Prostate gland (tissue), 2 donors: ENCODE measurements around the gene ORMDL2. TPM values are rescaled to one million over a fixed set of nuclear protein-coding genes. Genes with fewer than 3 reads are reported as not detected.

Source experiments
- DNase-seq: peaks from one replicate; pipeline ENCODE4 v3.0.0-alpha.2; 2019; ENCODE audit warnings: low spot score
- H3K27ac ChIP-seq, 2 donors: fragments of 200-600 bp; sonication (generic); 2 replicates each; pipeline ENCODE4 v1.5.1; 2017 to 2019
- H3K27me3 ChIP-seq: fragments of 200-600 bp; sonication (generic); replicated peaks from 2 replicates; pipeline ENCODE4 v1.5.1; 2019; ENCODE audit not compliant: insufficient read depth
- H3K36me3 ChIP-seq, 2 donors: fragments of 200-600 bp; sonication (generic); 1 replicate in 1 of 2; 2 replicates in 1 of 2; pipeline versions ENCODE4 v1.5.1 to v1.8.1; 2017 to 2019
- H3K4me1 ChIP-seq: fragments of 200-600 bp; sonication (generic); replicated peaks from 2 replicates; pipeline ENCODE4 v1.5.1; 2019
- H3K4me3 ChIP-seq, 2 donors: fragments of 200-600 bp; sonication (generic); 2 replicates each; pipeline ENCODE4 v1.5.1; 2017 to 2019
- H3K9me3 ChIP-seq: fragments of 200-600 bp; sonication (generic); 2 replicates; pipeline ENCODE4 v1.5.1; 2017
- POLR2A ChIP-seq: fragments of 450-650 bp; IDR thresholded peaks from one replicate; pipeline ENCODE4 v1.6.1; 2016; ENCODE audit warnings: antibody characterized with exemption, mild to moderate bottlenecking
- POLR2AphosphoS5 ChIP-seq: sonication (generic); formaldehyde crosslinking; IDR thresholded peaks from one replicate; pipeline ENCODE4 v1.6.1; 2017; ENCODE audit warnings: antibody characterized with exemption
- WGBS: methylation state at CpG from one replicate; pipeline ENCODE4 v1.1.5; 2018; 5-methylcytosine and 5-hydroxymethylcytosine counted together
- intact Hi-C: fragments of 100-400 bp; cut with DNase I; formaldehyde crosslinking; loops from one replicate; pipeline ENCODE4 v1.14.2; 2022
- total RNA-seq, 2 donors: library from RNA; depleted of rRNA; stranded (reverse); fragments of >200 nt; gene quantifications; one replicate each; pipeline ENCODE4 v1.1.0, GENCODE V29; 2016
- TF ChIP-seq, protein P1 (sequence below), 4 experiments: fragments of 200-600 bp in 2 of 4; fragments of 450-650 bp in 2 of 4; sonication (generic) in 2 of 4; IDR thresholded peaks; 1 replicate in 3 of 4; 2 replicates in 1 of 4; pipeline ENCODE4 v1.5.1; 2016 to 2019; ENCODE audit warnings: antibody characterized with exemption in 4 of 4, mild to moderate bottlenecking in 2 of 4, moderate library complexity in 2 of 4

ORMDL2 gene
- total RNA-seq, 2 donors from 2014 or later: 23.1 to 29.3 TPM

DNA sequence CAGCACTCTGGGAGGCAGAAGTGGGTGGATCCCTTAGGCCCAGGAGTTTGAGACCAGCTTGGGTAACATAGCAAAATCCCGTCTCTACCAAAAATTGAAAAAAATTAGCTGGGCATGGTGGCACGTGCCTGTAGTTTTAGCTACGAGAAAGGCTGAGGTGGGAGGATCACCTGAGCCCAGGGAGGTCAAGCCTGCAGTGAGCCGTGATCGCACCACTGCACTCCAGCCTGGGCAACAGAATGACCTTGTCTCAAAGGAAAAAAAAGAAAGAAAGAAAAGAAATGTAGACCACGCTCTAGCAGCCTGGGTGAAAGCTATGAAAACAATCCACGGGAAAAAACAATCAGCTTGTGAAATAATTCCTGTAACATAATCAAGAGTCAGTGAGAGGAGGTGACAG is 29.3 kb upstream of the ORMDL2 start:
- H3K9me3 ChIP-seq: no peaks in the 10 kb centered on the region
- H3K4me3 ChIP-seq: no peak overlapping the region
- TF ChIP-seq, protein P1, sequence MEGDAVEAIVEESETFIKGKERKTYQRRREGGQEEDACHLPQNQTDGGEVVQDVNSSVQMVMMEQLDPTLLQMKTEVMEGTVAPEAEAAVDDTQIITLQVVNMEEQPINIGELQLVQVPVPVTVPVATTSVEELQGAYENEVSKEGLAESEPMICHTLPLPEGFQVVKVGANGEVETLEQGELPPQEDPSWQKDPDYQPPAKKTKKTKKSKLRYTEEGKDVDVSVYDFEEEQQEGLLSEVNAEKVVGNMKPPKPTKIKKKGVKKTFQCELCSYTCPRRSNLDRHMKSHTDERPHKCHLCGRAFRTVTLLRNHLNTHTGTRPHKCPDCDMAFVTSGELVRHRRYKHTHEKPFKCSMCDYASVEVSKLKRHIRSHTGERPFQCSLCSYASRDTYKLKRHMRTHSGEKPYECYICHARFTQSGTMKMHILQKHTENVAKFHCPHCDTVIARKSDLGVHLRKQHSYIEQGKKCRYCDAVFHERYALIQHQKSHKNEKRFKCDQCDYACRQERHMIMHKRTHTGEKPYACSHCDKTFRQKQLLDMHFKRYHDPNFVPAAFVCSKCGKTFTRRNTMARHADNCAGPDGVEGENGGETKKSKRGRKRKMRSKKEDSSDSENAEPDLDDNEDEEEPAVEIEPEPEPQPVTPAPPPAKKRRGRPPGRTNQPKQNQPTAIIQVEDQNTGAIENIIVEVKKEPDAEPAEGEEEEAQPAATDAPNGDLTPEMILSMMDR (IDR thresholded peaks at IDR 0.05): no peak
- TF ChIP-seq POLR2AphosphoS5 (no peak), POLR2A (no peak)
- no peak overlapping the region for H3K27ac ChIP-seq
- no peak for DNase-seq
- H3K4me1 ChIP-seq: no peaks in the 10 kb centered on the region
- 80% methylated on average over 7 of the region's 7 CpGs for WGBS
- intact Hi-C loops: no loop called here
- H3K36me3 ChIP-seq: peaks cover 7 to 8% of the 10 kb centered on the region in 2 donors
- H3K27me3 ChIP-seq: no peaks in the 10 kb centered on the region

DNA sequence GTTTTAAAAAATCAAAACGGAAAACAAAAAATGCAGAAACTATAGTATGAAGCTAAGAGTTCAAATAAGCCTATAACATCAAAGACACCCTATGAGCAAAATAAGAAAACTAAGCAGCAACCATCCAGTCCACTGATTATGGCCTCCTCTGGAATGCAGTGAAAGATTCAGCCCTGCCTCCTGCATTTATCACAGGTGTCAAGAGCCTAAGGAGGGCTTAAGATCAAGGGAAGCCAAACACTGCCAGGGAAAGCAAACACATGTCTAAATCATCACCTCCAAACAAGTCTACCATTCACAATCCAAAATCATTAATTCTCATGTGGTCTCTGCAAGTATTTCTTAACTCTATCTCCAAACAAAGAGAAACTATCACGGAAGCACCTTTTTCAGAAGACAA is 28.7 kb upstream of the ORMDL2 start:
- no peaks in the 10 kb centered on the region for H3K27me3 ChIP-seq
- H3K27ac ChIP-seq: no peak overlapping the region
- no peak for TF ChIP-seq POLR2A
- no peak for TF ChIP-seq POLR2AphosphoS5
- WGBS: 80% methylated on average over 2 of the region's 2 CpGs
- DNase-seq: no peak
- intact Hi-C loops: no loop called here
- peaks cover 7 to 10% of the 10 kb centered on the region in 2 donors for H3K36me3 ChIP-seq
- H3K9me3 ChIP-seq: no peaks in the 10 kb centered on the region
- H3K4me1 ChIP-seq: no peaks in the 10 kb centered on the region
- no peak overlapping the region for H3K4me3 ChIP-seq

DNA sequence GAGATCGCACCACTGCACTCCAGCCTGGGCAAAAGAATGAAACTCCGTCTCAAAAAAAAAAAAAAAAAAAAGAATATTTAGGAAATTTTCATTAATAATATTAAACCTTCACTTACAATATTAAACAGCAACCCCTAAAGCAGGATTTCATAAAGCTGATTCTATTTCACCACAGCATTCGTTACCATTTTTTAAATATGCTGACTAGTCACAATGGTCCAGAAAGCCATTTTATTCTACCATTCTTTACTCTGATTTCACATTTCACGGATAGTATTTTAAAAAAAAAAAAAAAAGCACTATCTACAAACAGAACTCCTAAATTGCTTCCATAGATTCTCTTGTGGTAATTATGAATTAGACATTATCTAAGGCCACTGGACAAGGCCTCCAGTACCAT is 27.9 kb upstream of the ORMDL2 start:
- no peak for DNase-seq
- H3K4me1 ChIP-seq: no peaks in the 10 kb centered on the region
- no peaks in the 10 kb centered on the region for H3K27me3 ChIP-seq
- no peak for TF ChIP-seq POLR2AphosphoS5
- 95% methylated on average over 4 of the region's 4 CpGs for WGBS
- H3K4me3 ChIP-seq: no peak overlapping the region
- peaks cover 7 to 15% of the 10 kb centered on the region in 2 donors for H3K36me3 ChIP-seq
- H3K9me3 ChIP-seq: no peaks in the 10 kb centered on the region
- no peak overlapping the region for H3K27ac ChIP-seq
- intact Hi-C loops: no loop called here

DNA sequence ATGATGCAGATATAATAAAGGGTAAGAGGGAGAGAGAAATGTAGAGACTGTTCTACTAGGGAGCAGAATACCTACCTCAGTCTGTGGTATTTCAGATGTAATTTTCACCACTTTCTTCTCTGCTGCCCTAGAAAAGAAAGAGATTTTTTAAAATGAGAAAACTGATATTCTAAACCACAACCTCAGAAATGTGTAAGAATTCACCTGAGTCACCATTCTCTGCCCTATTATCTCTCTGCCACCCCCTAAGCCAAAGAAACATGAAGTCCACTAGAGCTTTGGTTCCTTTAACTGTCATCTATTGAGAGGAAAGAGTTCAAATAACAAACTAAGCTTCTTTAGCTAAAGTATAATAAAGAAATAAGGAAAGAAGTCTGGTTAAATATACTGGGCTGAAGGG is 21.9 kb upstream of the ORMDL2 start:
- no peaks in the 10 kb centered on the region for H3K4me1 ChIP-seq
- TF ChIP-seq POLR2AphosphoS5 (no peak), POLR2A (no peak)
- TF ChIP-seq, protein P1 (IDR thresholded peaks at IDR 0.05): no peak
- no peak for DNase-seq
- H3K27me3 ChIP-seq: no peaks in the 10 kb centered on the region
- peaks cover 0 to 7% of the 10 kb centered on the region in 2 donors for H3K36me3 ChIP-seq
- H3K27ac ChIP-seq: no peak overlapping the region
- intact Hi-C loops: loop anchor here (2.0 kb wide), 1 partner anchor 53 kb away; the partner anchor contains the start of gene GDF11
- H3K9me3 ChIP-seq: no peaks in the 10 kb centered on the region
- no peak overlapping the region for H3K4me3 ChIP-seq

DNA sequence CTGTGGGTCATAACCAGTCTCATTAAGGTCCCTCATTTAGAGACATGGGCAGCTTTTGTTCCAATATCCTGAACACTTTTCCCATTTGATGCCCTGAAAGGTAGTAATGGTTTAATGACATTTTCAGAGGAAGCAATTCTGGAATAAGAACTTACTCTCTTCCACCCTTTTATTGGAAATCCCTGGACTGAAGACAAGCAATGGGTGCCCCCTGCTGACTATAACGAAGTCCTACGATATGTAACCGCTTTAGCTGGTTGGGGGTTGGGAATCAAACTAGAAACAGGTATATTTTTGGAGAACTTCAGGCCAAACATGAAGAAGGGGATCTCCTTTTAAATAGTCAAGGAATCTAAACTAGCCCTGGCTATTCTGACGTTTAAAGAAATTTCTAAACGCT is 20.8 kb upstream of the ORMDL2 start:
- Histone ChIP-seq H3K36me3 (peaks cover 0 to 7% of the 10 kb centered on the region in 2 donors), H3K4me1 (no peaks in the 10 kb centered on the region), H3K27me3 (no peaks in the 10 kb centered on the region), H3K27ac (no peak overlapping the region), H3K9me3 (no peaks in the 10 kb centered on the region), H3K4me3 (no peak overlapping the region)
- intact Hi-C loops: loop anchor here (2.0 kb wide), 1 partner anchor 54 kb away; the partner anchor contains the start of gene GDF11
- peak; percentile 29 for DNase-seq
- TF ChIP-seq POLR2A (no peak), POLR2AphosphoS5 (peak; percentile 19)
- TF ChIP-seq, protein P1 (IDR thresholded peaks at IDR 0.05): peak in 3 of 4 experiments; percentile 36 to 56 (median 40)
- WGBS: 28% methylated on average over 5 of the region's 5 CpGs

DNA sequence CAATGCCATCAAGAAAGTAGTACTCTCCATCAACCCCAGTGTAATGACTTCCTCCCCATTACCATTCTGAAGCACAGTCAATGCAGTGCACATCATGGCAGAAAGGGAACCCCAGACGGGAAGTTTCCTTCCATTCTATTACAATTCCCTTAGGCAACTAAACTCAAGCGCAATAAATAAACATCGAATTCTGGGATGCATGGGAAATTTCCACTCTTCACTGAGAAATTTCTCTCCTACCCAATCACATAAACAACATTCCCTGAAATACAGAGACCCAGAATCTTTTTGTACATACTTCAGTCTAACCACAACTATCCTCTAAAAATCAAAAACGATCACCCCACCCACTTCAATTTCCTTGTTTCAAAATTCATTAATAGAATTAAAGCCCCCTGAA is 20.3 kb upstream of the ORMDL2 start:
- H3K9me3 ChIP-seq: no peaks in the 10 kb centered on the region
- intact Hi-C loops: loop anchor here (2.0 kb wide), 1 partner anchor 55 kb away; the partner anchor contains the start of gene GDF11
- no peaks in the 10 kb centered on the region for H3K27me3 ChIP-seq
- no peaks in the 10 kb centered on the region for H3K4me1 ChIP-seq
- no peak for DNase-seq
- H3K4me3 ChIP-seq: no peak overlapping the region
- no peak overlapping the region for H3K27ac ChIP-seq
- TF ChIP-seq POLR2AphosphoS5 (no peak), POLR2A (no peak)
- TF ChIP-seq, protein P1 (IDR thresholded peaks at IDR 0.05): no peak
- 72% methylated on average over 4 of the region's 4 CpGs for WGBS
- H3K36me3 ChIP-seq: peaks cover 0 to 7% of the 10 kb centered on the region in 2 donors
